ENCODE results near the gene HPSE2. TPM values are rescaled to one million over a fixed set of nuclear protein-coding genes. Genes with fewer than 3 reads are reported as not detected.

Gene HPSE2
- total RNA-seq, 4 donors from 2014 or later = 0.57 to 3.6 (median 1.5) TPM

DNA sequence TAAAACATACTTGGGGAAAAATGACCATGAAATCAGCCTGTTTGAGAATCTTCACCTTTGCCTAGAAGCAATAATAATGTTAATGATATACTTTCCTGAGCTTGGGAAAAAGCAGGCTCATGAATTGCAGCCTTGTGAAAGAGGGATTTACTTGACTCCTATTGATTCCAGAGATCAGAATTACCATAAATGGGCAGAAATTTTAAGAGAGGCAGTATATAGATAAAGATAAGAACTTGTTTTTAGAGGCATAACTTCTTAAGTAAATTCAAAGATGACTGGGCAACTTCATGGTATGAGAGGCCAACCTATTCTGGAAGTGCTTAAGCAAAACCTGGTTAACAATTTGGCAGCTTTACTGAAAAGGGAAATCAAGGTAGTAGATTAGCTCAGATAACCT lies 225.4 kb downstream of the HPSE2 start:
- no peak overlapping the region for H3K4me3 ChIP-seq (ENCODE audit: low read depth, poor library complexity, severe bottlenecking)
- TF ChIP-seq, protein P1, sequence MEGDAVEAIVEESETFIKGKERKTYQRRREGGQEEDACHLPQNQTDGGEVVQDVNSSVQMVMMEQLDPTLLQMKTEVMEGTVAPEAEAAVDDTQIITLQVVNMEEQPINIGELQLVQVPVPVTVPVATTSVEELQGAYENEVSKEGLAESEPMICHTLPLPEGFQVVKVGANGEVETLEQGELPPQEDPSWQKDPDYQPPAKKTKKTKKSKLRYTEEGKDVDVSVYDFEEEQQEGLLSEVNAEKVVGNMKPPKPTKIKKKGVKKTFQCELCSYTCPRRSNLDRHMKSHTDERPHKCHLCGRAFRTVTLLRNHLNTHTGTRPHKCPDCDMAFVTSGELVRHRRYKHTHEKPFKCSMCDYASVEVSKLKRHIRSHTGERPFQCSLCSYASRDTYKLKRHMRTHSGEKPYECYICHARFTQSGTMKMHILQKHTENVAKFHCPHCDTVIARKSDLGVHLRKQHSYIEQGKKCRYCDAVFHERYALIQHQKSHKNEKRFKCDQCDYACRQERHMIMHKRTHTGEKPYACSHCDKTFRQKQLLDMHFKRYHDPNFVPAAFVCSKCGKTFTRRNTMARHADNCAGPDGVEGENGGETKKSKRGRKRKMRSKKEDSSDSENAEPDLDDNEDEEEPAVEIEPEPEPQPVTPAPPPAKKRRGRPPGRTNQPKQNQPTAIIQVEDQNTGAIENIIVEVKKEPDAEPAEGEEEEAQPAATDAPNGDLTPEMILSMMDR (IDR thresholded peaks at IDR 0.05) = no peak
- TF ChIP-seq POLR2A (IDR thresholded peaks at IDR 0.05) = no peak
- DNase-seq (ENCODE audit: low spot score in 2 of 2) = no peak
- intact Hi-C loops (cut with DNase I; ENCODE audit: low total_unique reads) = no loop called here

DNA sequence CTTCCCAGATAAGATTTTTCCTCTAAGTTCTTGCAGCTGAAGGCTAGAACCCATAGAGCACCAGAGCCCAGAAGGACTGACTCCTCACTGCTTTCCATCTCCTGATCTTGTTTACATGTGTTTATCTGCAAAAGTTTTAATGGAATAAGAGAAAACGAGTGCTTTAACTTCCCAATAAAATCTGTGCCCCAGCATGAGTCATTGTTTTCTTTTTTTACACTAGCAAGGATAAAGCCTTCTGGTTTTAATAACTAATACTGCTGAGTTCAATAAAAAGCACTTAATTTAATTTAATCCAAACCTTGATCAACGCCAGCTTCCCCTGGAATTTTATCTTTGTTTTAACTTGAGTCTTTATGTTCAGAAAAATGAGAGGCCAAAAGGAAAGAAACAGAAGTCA lies 227.6 kb downstream of the HPSE2 start:
- 40 to 41% methylated on average over 2 of the region's 2 CpGs for WGBS, 2 donors
- no peak for DNase-seq (ENCODE audit: low spot score in 2 of 2)
- H3K4me3 ChIP-seq (ENCODE audit: low read depth, poor library complexity, severe bottlenecking) = no peak overlapping the region
- TF ChIP-seq, protein P1 (IDR thresholded peaks at IDR 0.05) = no peak
- no peak for TF ChIP-seq POLR2A (IDR thresholded peaks at IDR 0.05)
- intact Hi-C loops (cut with DNase I; ENCODE audit: low total_unique reads) = no loop called here

DNA sequence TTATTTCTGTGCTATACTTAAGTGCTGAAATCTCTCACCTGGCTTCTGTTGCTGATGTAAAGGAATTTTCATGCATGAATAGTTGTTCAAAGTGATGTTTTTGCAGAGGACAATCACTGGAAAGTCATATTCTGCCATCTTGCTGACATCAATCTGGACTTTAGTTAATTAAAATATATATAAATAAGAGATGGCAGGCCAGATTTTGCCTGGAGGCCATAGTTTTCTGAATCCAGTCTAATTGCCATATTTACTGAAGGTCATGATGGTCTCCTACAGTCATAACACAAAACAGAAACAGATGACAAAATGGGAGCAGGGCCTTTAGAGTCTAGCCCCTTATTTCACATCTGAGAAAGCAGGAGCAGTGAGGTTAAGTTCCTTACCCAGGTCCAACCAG lies 228.2 kb downstream of the HPSE2 start:
- no peak overlapping the region for H3K4me3 ChIP-seq (ENCODE audit: low read depth, poor library complexity, severe bottlenecking)
- TF ChIP-seq POLR2A (IDR thresholded peaks at IDR 0.05) = no peak
- TF ChIP-seq, protein P1 (IDR thresholded peaks at IDR 0.05) = no peak

DNA sequence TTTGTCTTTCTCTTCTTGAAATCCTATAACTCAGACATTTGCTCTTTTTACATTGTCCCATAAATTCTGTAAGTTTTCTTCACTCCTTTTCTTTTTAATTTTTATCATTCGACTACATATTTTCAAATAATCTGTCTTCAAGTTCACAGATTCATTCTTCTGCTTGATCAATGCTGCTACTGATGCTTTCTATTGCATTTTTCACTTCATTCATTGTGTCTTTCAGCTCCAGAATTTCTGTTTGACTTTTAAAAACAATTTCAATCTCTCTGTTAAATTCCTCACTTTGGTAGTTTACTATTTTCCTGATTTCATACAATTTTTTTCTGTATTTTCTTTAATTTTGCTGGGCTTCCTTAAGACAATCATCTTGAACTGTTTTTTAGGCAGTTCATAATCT lies 230.4 kb downstream of the HPSE2 start:
- DNase-seq (ENCODE audit: low spot score in 2 of 2) = no peak
- intact Hi-C loops (cut with DNase I; ENCODE audit: low total_unique reads) = no loop called here
- 88 to 89% methylated on average over 1 of the region's 1 CpG for WGBS, 2 donors
- no peak overlapping the region for H3K4me3 ChIP-seq (ENCODE audit: low read depth, poor library complexity, severe bottlenecking)
- TF ChIP-seq POLR2A (IDR thresholded peaks at IDR 0.05) = no peak
- TF ChIP-seq, protein P1 (IDR thresholded peaks at IDR 0.05) = no peak

More for the DNA sequence above, 228.2 kb downstream of the HPSE2 start:
- intact Hi-C loops (cut with DNase I; ENCODE audit: low total_unique reads) = no loop called here
- no peak for DNase-seq (ENCODE audit: low spot score in 2 of 2)

DNA sequence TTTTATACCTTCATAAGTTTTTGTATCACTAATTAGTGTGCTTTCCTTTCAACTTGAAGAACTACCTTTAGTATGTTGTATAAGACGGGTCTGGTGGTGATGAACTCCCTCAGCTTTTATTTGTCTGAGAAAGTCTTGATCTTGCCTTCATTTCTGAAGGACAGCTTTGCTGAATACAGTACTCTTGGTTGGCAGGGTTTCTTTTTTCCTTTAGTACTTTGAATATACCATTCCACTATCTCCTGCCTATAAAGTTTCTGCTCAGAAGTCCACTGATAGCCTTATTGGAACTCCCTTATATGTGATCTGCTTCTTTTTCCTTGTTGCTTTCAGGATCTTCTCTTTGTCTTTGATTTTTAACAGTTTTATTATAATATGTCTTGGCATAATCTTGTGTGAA lies 230.9 kb downstream of the HPSE2 start:
- TF ChIP-seq, protein P1 (IDR thresholded peaks at IDR 0.05) = no peak
- no peak for TF ChIP-seq POLR2A (IDR thresholded peaks at IDR 0.05)
- H3K4me3 ChIP-seq (ENCODE audit: low read depth, poor library complexity, severe bottlenecking) = no peak overlapping the region
- intact Hi-C loops (cut with DNase I; ENCODE audit: low total_unique reads) = no loop called here
- DNase-seq (ENCODE audit: low spot score in 2 of 2) = no peak
- WGBS, 2 donors = 91 to 95% methylated on average over 1 of the region's 1 CpG

DNA sequence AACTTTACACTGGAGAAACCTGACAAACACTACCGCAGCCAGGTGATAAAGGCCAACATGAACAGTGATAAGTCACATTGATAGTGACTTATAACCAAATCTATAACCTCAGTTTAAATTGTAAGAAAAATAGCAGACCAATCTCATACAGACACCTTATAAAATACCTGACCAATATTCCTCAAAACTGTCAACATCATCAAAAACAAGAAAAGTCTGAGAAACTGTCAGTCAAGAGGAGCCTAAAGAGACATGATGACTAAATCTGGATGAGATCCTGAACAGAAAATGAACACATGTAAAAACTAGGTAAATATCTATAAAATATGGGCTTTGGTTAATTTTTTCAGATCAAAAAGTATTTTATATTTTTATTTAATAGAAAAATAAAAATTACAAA lies 233.3 kb downstream of the HPSE2 start:
- H3K4me3 ChIP-seq (ENCODE audit: low read depth, poor library complexity, severe bottlenecking) = no peak overlapping the region
- DNase-seq (ENCODE audit: low spot score in 2 of 2) = no peak
- intact Hi-C loops (cut with DNase I; ENCODE audit: low total_unique reads) = no loop called here
- 94 to 96% methylated on average over 1 of the region's 1 CpG for WGBS, 2 donors
- TF ChIP-seq, protein P1 (IDR thresholded peaks at IDR 0.05) = no peak
- TF ChIP-seq POLR2A (IDR thresholded peaks at IDR 0.05) = no peak
